Measurements from ENCODE around the gene STK25.

The STK25 gene

DNA sequence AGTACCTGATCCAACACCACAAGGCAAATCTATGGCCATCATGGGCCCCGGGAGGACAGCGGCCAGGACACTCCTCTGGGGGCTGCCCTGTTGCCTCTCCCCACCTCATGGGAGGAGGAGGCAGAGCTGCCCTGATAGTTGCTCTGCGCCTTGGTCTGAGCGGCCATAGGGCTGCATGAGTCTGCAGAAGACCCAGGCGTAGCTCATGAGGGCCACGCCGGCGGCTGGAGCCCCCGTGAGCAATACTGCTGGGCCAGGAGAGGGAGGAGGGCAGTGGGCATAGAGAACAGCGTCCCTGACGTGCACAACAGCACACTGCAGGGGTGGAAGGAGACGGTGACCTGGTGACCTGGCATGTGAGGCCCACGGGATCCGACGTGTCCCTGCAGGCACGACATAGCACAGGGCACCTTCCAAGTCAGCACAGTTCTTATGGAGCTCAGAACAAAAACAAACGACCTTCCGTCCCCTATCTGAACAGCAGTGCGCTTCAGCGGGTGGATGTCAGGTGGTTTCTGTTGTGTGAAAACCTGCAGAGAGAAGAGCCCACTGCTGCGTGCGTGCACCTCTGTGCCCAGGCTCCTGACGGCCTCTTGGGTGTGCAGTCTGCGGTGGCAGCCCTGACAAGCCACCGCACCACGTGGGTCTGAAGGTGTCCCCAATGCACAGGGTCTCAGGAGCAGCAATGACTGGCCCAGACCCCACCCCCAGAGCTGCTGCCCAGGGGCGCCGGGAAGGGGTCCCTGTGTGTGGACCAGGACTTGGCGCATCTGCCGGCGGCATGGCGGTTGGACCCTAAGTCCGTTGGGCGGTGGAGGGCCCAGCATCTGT lies 13.0 kb downstream of the STK25 start:
- no peak for DNase-seq (ENCODE audit: low read depth in 3 of 3, low spot score in 1 of 3)

DNA sequence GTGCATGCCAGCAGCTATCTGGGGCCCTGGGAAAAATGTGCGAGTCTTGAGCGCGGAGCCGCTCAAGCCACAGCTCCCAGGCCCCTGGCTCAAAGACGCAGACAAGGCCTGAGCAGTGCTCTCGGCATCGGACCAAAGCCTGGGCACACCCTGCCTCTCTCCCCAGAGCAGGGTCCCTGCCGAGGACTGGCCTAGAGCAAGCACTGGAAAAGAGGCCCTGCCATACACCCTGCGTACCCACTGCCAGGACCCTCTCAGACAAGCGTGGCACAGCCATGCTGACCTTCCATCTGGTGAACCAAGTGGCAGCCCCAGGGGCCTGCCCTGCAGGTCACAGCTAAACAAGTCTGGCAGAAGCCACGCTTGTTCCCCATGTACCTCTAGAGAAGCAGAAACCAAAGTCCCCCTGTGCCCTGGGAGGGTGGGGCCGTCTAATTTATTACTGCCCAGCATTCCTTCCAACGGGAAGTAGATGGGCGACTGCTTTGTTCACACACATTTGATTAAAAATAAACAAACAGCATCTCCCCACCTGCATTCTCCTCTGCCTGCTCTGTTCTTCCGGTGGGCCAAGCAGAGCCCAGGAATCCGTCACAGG lies 14.0 kb downstream of the STK25 start:
- no peak for DNase-seq (ENCODE audit: low read depth in 3 of 3, low spot score in 1 of 3)

DNA sequence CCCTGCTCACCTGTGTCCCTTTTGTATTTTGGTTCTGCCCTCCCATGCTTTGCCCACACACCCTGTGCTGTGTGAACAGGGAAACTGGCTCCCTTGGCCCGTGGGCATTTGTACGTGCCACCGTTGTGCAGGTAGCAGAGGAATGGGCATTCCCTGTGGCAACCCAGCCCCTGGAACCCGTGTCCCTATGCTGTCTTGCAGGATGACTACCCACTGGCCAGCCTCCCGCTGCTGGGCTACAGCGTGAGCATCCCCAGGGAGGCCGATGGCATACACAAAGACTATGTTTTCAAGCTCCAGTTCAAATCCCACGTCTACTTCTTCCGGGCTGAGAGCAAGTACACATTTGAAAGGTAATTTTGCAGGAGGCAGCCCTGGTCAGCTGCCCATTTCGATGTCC lies 15.3 kb downstream of the STK25 start:
- no peak for DNase-seq (ENCODE audit: low read depth in 3 of 3, low spot score in 1 of 3)

DNA sequence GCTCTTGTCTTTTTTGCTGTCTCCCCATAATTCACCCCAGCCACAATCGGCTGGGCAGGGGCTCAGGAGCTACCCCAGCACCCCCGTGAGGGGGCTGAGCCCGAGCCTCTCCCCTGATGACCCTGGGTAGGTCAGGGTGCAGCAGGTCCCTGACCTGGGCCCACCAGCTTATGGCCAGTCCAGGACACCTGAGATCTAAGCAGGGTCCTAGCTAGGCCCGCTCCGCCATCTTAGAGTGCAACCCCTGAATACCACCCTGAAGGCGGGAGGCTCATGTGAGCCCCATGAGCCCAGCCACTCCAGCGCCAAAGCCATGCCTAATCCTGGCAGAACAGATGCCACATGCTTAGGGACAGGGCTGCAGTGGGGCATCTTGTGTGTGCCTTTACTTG lies 16.2 kb downstream of the STK25 start:
- DNase-seq (ENCODE audit: low read depth in 3 of 3, low spot score in 1 of 3): no peak

DNA sequence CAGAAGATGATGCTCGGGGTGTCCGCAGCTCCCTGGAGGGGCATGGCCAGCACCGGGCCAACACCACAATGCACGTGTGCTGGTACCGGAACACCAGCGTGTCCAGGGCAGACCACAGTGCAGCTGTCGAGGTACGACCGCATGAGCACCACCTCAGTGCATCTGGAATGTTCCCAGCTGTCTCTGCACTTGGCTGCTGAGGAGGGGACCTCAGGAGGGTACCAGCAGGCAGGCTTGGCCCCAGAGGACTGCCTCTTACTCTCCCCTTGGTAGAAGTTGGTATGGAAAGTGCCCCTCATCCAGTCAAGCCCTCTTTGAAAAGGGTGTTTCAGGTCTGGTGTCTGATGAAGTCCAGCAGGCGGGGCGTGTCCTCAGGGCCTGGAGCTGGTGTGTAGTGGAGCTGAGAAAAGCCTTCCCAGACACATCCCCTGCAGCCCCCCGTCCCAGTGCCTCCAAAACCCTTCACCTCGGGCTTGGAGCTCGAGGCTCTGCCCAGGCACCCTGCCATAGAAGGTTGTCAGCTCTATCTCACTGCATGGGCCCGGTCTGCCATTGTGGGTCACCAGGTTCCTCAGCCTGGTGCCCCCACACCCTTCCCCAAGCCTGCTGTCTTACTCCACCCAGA lies 16.7 kb downstream of the STK25 start:
- no peak for DNase-seq (ENCODE audit: low read depth in 3 of 3, low spot score in 1 of 3)

DNA sequence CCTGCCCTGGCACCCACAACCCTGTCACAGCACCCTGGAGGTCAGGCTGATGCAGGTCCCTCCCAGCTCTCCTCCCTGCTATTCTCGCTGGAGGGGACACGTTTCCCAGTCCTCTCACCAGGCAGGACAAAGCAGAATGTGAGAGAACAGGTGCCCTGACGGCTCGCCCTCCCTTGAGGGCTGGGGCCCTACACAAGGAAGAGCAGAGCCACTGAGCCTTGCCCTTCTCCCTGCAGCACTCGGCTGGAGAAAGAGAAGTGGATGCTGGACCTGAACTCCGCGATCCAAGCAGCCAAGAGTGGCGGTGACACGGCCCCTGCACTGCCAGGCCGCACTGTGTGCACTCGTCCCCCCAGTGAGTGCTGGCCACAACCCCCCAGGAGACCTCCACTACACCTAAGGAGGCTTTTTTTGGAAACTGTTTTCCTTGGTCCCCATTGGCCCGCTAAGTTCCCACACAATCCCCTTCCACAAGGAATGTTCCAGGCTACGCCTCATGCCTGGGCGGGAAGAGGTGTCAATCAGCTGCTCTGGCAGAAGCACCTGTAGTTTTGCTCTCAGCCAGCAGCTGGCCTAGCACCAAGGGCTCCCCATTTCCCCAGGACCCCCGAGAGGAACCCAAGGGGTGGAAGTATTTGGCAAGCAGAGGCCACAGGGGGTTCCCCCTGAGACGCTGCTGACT lies 17.4 kb downstream of the STK25 start:
- DNase-seq (ENCODE audit: low read depth in 3 of 3, low spot score in 1 of 3): no peak

DNA sequence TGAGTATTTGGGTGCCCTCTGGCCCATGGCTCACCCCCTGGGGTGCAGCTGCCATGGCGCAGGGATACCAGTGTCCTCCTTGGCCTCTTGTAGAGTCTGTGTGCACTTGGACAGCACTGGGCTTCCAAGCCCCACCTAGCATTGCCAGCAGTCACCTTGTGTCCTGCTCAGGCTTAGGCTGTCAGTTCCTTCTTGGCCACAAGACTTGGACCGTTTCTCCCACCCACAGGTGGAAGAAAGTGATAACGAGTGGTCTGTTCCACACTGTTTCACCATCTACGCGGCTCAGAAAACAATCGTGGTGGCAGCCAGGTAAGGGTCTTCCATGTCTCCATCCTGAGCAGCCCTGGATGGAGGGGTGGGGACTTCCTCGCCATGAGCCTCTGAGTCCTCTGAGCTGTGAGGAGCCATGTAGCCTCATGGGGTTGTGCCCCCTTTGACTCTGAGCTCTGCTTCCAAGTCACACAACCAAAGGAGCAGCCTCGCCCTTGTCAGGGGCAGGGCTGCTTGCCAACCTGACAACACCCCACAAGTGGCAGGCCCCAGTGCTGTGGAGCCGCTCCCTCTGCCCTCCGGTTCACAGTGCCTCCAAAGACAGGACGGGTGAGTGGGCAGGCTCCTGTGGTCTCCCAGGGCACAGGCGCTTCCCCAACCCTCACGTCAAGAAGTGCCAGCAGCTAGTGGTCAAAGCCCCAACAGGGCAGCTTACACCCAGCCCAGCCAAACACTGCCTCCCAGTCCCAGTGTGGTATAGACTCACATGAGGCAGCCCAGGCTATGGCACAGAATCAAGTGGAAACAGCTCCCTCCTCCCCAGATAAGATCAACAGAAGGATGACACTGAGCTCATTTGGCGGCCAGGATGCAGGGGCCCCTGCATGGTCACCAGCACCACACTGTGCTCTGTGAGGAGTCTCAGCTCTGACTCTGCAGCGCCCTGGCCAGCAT lies 18.4 kb downstream of the STK25 start:
- DNase-seq (ENCODE audit: low read depth in 3 of 3, low spot score in 1 of 3): no peak

DNA sequence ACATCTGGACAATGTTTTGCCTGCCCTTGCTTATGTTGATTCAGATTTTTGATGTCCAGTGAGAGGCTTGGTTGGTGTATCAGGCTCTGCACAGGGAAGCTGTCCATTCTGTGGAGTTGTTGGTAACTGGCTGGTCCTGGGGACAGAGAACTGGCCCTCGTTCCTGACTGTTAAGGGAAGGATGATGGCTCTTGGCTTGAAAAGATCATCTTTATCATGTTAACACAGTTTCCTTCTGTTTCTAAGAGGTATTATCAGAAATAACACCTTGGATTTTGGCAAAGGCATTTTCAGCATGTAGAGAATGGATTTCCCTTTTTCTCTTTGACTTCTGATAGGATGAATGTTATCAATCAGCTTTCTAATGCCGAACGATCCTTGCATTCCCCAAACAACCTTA lies 19.3 kb downstream of the STK25 start:
- no peak for DNase-seq (ENCODE audit: low read depth in 3 of 3, low spot score in 1 of 3)

DNA sequence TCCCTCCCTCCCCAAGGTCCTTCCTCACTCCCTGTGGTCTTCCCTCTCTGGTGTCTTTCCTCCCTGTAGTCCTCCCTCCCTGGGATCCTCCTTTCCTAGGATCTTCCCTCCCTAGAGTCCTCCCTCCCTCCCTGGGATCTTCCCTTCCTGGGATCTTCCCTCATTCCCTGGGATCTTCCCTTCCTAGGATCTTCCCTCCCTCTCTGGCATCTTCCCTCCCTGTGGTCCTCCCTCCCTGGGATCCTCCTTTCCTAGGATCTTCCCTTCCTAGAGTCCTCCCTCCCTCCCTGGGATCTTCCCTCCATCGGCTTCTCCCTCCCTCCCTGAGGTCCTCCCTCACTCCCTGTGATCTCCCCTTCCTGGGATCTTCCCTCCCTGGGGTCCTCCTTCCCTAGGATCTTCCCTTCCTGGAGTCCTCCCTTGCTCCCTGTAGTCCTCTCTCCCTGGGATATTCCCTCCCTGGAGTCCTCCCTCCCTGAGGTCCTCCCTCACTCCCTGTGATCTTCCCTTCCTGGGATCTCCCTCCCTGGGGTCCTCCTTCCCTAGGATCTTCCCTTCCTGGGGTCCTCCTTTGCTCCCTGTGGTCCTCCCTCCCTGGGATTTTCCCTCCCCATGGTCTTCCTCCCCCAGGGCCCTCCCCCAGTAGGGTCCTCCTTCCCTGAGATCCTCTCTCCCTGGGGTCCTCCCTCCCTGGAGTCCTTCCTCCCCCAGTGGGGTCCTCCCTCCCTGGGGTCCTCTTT lies 23.0 kb downstream of the STK25 start:
- no peak for DNase-seq (ENCODE audit: low read depth in 3 of 3, low spot score in 1 of 3)

DNA sequence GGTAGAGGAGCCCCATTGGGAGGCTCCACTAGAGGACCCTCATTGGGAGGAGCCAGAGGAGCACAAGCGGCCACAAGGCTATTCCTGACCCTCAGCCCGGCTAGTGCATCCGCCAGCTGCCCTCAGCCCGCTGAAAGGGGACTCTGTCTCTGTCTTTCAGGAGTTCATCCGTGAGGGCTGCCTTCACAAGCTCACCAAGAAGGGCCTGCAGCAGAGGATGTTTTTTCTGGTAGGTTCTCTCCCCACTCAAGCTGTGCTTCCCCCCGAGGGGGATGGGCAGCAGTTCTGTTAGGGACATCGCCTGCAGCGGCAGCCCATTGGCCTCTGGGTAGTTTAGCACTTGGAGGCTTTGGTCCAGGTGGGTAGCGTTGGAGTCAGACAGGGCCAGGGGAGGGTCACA lies 25.1 kb downstream of the STK25 start:
- DNase-seq (ENCODE audit: low read depth in 3 of 3, low spot score in 1 of 3): no peak

DNA sequence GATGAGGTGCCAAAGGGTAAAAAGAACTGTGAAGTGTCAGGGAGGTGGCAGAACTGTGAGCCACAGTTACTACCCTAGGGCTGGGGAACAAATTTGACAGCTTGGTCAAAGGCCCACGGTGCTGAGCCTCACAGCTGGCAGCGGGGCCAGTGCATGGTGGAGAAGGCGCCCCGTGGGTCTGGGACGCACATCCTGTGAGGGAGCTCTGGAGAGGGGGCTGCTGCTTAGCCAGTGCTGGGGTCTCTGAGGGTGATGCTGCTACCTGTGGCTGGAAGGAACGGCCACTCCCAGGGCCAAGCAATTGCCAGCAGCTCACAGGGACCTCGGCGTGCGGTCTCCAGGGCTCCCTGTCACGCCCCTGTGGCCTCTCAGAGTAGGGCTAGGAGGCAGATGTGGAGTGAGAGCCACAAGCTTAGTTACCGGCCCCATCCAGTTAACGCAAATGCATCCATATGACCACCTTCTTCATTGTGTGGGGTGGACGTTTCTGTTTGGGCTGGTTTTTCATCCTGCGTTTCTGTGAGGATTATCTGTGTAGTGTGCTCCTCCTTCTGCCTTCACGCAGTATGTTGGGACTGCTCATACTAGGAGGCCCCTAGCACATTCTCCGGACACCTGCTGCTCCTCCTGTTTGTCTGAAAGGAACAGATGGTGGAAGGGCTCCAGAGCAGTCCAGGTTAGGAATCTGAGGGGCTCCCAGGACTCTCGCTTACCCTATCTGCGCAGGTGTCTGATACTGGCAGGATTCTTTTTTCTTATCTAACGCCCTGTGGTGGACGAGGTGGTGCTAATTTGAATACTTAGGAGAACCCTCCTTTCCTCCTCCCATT lies 26.0 kb downstream of the STK25 start:
- no peak for DNase-seq (ENCODE audit: low read depth in 3 of 3, low spot score in 1 of 3)

DNA sequence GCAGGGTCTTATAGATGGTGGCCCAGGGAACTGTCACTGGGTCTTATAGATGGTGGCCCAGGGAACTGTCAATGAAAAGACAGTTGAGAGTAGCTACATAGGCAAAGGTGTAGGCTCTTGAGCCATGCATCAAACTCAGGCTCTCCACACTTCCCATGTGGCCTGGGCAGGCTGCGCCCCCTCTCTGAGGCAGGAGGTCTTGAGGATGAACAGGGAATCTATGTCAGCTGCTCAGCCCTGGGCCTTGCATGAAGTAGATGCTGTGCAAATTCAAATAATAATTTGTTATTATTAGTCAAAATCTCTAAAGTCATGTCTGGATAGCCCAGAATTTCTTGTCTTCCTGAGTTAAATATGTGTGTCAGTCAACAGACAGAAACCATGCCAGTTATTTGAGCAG lies 26.7 kb downstream of the STK25 start:
- DNase-seq (ENCODE audit: low read depth in 3 of 3, low spot score in 1 of 3): no peak

DNA sequence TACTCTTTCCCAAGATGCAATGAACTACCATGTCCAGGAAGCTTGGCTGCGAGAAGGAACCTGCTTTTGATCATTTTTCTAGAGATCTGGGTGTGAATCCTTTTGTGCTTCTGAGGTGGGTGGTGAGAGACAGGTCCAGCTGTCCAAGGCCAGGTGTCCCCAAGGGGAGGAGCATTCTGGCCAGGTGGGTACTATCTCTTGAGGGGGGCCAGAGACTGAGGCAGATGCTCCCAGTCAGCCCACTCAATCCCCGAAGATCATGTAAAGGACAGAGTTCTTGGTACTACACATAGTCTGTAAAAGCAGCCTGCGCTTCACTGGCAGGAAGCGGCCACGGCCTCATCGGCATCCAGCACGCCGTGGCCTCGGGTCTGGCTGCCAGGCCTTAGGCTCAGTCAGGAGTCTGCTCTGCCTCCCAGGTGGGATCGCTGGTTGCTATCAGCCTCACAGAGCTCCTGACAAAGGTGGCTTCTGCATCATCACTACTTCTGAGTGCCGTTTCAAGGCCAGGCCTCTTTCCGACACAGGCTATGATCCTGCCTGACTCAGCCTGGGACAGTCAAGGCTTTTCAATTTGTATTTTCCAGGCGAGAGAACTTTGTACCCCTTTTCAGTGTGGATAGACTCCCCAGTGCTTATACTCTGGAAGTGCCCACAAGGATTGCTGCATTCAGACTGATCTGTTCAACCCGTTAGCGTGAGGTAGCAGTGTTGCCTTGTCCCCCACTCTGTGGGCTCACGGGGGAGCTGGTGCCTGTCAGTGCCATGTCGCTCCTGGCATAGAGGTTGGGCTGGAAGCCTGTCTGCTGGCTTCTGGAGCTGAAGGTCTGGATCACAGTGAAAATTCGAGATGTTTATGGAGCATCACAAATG lies 29.1 kb downstream of the STK25 start:
- no peak for DNase-seq (ENCODE audit: low read depth in 3 of 3, low spot score in 1 of 3)

DNA sequence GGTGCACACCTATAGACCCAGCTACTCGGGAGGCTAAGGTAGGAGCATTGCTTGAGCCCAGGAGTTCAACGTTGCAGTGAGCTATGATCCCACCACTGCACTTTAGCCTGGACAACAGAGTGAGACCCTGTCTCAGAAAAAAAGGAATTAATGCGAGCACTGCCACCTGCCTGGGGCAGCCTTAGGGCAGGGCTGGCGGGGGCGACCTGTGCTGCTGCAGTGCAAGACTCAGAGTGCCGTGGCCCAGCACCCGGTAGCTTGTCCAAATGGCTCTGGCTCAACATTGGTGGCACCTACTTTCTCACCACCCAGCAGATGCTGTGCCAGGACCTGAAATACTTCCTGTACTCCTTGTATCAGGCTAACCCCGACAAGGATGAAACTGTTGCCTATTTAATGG lies 30.2 kb downstream of the STK25 start:
- no peak for DNase-seq (ENCODE audit: low read depth in 3 of 3, low spot score in 1 of 3)

DNA sequence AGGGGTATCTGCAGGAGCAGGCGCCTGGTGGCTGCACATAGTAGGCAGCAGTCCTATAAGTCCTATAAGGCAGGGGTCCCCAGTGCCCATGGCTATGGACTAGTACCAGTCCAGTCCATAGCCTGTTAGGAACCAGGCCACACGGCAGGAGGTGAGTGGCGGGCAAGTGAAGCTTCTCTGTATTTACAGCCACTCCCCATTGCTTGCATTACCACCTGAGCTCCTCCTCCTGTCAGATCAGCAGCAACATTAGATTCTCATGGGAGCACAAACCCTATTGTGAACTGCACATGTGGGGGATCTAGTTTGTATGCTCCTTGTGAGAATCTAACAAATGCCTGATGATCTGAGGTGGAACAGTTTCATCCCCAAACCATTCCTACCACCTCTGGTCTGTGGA lies 33.1 kb downstream of the STK25 start:
- DNase-seq (ENCODE audit: low read depth in 3 of 3, low spot score in 1 of 3): no peak

DNA sequence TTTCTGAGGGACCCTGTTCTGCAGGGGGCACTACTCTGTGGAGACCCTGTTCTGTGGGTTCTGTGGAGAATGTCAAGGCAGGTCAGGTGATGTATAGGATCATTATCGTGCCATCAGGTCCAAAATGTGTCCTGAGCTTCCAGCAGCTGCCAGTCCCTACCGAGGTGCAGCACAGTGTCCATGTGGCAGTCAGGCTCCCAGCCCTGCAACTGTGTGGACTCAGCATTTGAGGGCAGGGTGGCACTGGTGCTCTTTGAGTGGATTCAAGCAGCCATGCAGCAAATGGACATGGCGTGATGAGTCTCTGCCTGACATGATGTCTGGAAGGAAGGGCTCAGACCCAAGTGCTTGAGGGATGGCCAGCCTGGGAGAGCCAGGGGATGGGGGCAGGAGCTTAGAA lies 35.0 kb downstream of the STK25 start:
- no peak for DNase-seq (ENCODE audit: low read depth in 3 of 3, low spot score in 1 of 3)

DNA sequence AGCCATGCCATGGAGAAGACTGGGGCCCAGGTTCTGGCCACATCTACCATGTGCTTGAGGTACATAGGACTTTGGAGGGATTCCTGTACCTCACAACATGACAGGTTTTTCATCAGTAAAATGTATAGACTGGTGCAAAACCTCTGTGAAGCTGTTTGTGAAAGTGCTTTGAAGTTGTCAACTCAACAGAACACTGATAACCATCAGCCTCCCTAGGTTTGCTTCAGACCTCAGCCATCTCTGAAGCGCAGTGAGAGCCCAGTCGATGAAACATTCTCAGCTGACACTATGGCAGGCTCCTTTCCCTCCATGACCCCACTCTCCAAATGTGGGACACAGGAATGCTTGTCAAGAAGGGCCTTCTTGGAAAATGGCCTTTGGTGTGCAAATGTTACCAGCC lies 38.6 kb downstream of the STK25 start:
- DNase-seq (ENCODE audit: low read depth in 3 of 3, low spot score in 1 of 3): no peak

DNA sequence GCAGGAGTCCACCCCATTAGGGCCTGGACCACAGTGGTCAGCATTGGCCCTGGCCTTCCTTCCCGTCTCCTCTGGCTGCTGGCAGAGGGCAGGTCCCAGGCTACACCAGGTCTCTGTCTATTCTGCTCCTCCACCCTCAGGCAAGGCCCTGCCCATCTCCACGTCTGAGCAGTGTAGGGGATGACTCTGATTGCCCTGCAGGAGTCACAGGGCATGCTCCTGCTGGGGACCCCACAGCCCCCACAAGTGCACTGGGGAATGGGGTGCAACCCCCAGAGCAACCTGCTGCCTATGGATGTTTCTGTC lies 40.0 kb downstream of the STK25 start:
- DNase-seq (ENCODE audit: low read depth in 3 of 3, low spot score in 1 of 3): no peak
